HepG2 (cell line): ENCODE data around the gene LAMA5. TPM values are rescaled to one million over a fixed set of nuclear protein-coding genes. Genes with fewer than 3 reads are reported as not detected.

ENCODE experiments used
- ATAC-seq: fragments of 200-7000 bp; cut with Tn5 transposase; 3 replicates; pipeline ENCODE4 v1.9.1; 2020; ENCODE audit warnings: mild to moderate bottlenecking, moderate library complexity
- BruUV-seq: library from RNA; stranded (reverse); fragments of 400-500 nt; replicated peaks from 2 replicates; lab custom pipeline; 2021; lab: Mats Ljungman, UMichigan
- CTCF ChIA-PET: fragments of 300-600 bp; formaldehyde crosslinking; extraction: SDS; loops from one replicate; lab custom pipeline; 2021; ENCODE audit warnings: low total read pairs, inconsistent platforms, low intra/inter-chr PET ratio; lab: Yijun Ruan, JAX
- POLR2A ChIA-PET: fragments of 350-600 bp; sonication (Branson Sonifier 250); formaldehyde crosslinking; loops from one replicate; lab custom pipeline; 2020; ENCODE audit warnings: antibody characterized with exemption, inconsistent platforms; lab: Yijun Ruan, JAX
- DNase-seq: peaks from one replicate; pipeline ENCODE4 v3.0.0-alpha.2; 2015; ENCODE audit warnings: low spot score
- FAIRE-seq: peaks from 3 replicates; lab custom pipeline; 2011; peaks lifted over from hg19 to GRCh38; lab: Jason Lieb, UNC
- H2AFZ ChIP-seq: one replicate; pipeline ENCODE4 v1.6.1; 2011; ENCODE audit warnings: low read length, inconsistent platforms
- H3K27ac ChIP-seq: fragments of 300-600 bp; 3 replicates; pipeline ENCODE4 v1.8.0; 2011; ENCODE audit warnings: mixed run types, mild to moderate bottlenecking, mixed read lengths, low read length, inconsistent platforms; ENCODE audit not compliant: insufficient read depth; ENCODE audit errors: extremely low read length
- H3K27me3 ChIP-seq, 2 experiments: fragments of 200-600 bp in 1 of 2; 2 replicates in 1 of 2; 3 replicates in 1 of 2; pipeline versions ENCODE4 v1.6.0 to v1.8.0; 2011; ENCODE audit warnings: low read length in 2 of 2, mild to moderate bottlenecking in 2 of 2, moderate library complexity in 2 of 2, inconsistent platforms in 1 of 2; ENCODE audit not compliant: insufficient read depth in 2 of 2, control insufficient read depth in 1 of 2
- H3K36me3 ChIP-seq, 2 experiments: fragments of 200-600 bp in 1 of 2; replicated peaks in 1 of 2; 2 replicates in 1 of 2; 3 replicates in 1 of 2; pipeline versions ENCODE4 v1.5.1 to v1.8.0; 2011; ENCODE audit warnings: low read length in 2 of 2, inconsistent platforms in 1 of 2; ENCODE audit not compliant: insufficient read depth in 2 of 2, control insufficient read depth in 1 of 2
- H3K4me1 ChIP-seq: 2 replicates; pipeline ENCODE4 v1.5.1; 2012; ENCODE audit warnings: low read length, inconsistent platforms; ENCODE audit not compliant: insufficient read depth
- H3K4me2 ChIP-seq: 2 replicates; pipeline ENCODE4 v1.6.0; 2011; ENCODE audit warnings: low read depth, low read length, inconsistent platforms
- H3K4me3 ChIP-seq, 3 experiments: fragments of 200-600 bp in 1 of 3; sonication (generic), shearing (Covaris generic) in 1 of 3; replicated peaks in 1 of 3; 2 replicates each; pipeline ENCODE4 v1.5.1; 2011 to 2016; ENCODE audit warnings: low read length in 3 of 3, inconsistent platforms in 2 of 3, low read depth in 2 of 3, mild to moderate bottlenecking in 2 of 3, control low read depth in 1 of 3, mixed read lengths in 1 of 3; ENCODE audit not compliant: insufficient read depth in 1 of 3
- H3K79me2 ChIP-seq: one replicate; pipeline ENCODE4 v1.6.1; 2011; ENCODE audit warnings: low read length, inconsistent platforms; ENCODE audit not compliant: insufficient read depth
- H3K9ac ChIP-seq: 2 replicates; pipeline ENCODE4 v1.6.0; 2011; ENCODE audit warnings: mild to moderate bottlenecking, low read depth, low read length, inconsistent platforms; ENCODE audit not compliant: insufficient read depth
- H3K9me3 ChIP-seq: 2 replicates; pipeline ENCODE4 v1.5.1; 2012; ENCODE audit warnings: mild to moderate bottlenecking, low read length
- H4K20me1 ChIP-seq: 2 replicates; pipeline ENCODE4 v1.6.0; 2011; ENCODE audit warnings: inconsistent platforms, mild to moderate bottlenecking, low read length, moderate library complexity; ENCODE audit not compliant: insufficient read depth
- CBX5 ChIP-seq: sonication (generic); formaldehyde crosslinking; IDR thresholded peaks from 2 replicates; pipeline ENCODE4 v1.4.0; 2020; ENCODE audit warnings: missing genetic modification reagents, borderline replicate concordance
- EEA1 ChIP-seq: sonication (generic); formaldehyde crosslinking; IDR thresholded peaks from 2 replicates; pipeline ENCODE4 v1.5.1; 2020; ENCODE audit warnings: mild to moderate bottlenecking, missing genetic modification reagents, borderline replicate concordance
- FOXO4 ChIP-seq: sonication (generic); formaldehyde crosslinking; conservative IDR thresholded peaks from 2 replicates; pipeline ENCODE4 v1.8.1; 2023; ENCODE audit warnings: missing genetic modification reagents
- JDP2 ChIP-seq: sonication (generic); formaldehyde crosslinking; IDR thresholded peaks from 2 replicates; pipeline ENCODE4 v1.8.1; 2022; ENCODE audit warnings: missing genetic modification reagents, borderline replicate concordance
- KDM2A ChIP-seq: sonication (generic); formaldehyde crosslinking; IDR thresholded peaks from 2 replicates; pipeline ENCODE4 v1.4.0; 2020; ENCODE audit warnings: low read depth, missing genetic modification reagents, borderline replicate concordance
- KLF6 ChIP-seq: IDR thresholded peaks from 2 replicates; pipeline ENCODE4 v1.8.0; 2016; ENCODE audit warnings: missing biosample characterization, missing genetic modification reagents
- RAD21 ChIP-seq: fragments of 450-650 bp; formaldehyde crosslinking; IDR thresholded peaks from 2 replicates; pipeline ENCODE4 v1.5.0; 2020; ENCODE audit warnings: mild to moderate bottlenecking
- WIZ ChIP-seq: sonication (generic); formaldehyde crosslinking; IDR thresholded peaks from 2 replicates; pipeline ENCODE4 v1.5.1; 2020; ENCODE audit warnings: mild to moderate bottlenecking, missing genetic modification reagents
- ZBTB40 ChIP-seq, 2 experiments: fragments of 450-650 bp in 1 of 2; sonication (generic) in 1 of 2; formaldehyde crosslinking in 1 of 2; IDR thresholded peaks; 2 replicates each; pipeline versions ENCODE4 v1.6.1 to v1.8.0; 2016 to 2022; ENCODE audit warnings: antibody characterized with exemption in 1 of 2, mild to moderate bottlenecking in 1 of 2, missing genetic modification reagents in 1 of 2
- ZFP90 ChIP-seq: sonication (generic); formaldehyde crosslinking; IDR thresholded peaks from 2 replicates; pipeline ENCODE4 v1.8.0; 2022; ENCODE audit warnings: missing genetic modification reagents, mild to moderate bottlenecking, inconsistent platforms, borderline replicate concordance
- ZNF629 ChIP-seq: sonication (generic); formaldehyde crosslinking; conservative IDR thresholded peaks from 2 replicates; pipeline ENCODE4 v1.5.0; 2020; ENCODE audit warnings: missing genetic modification reagents
- ZNF639 ChIP-seq: conservative IDR thresholded peaks from 2 replicates; pipeline ENCODE4 v1.6.1; 2018; ENCODE audit warnings: missing genetic modification reagents
- WGBS: methylation state at CpG from one replicate; pipeline ENCODE4 v1.1.6; 2017; ENCODE audit warnings: low lambda C conversion rate; 5-methylcytosine and 5-hydroxymethylcytosine counted together
- in situ Hi-C: cut with HindIII; loops from 2 replicates; pipeline ENCODE4 v1.10.0; 2017; ENCODE audit warnings: low pct_unique_long_range_greater_than_20kb; ENCODE audit not compliant: extremely low pct_ligation_motif_present
- intact Hi-C: fragments of 100-400 bp; cut with micrococcal nuclease; formaldehyde crosslinking; loops from one replicate; pipeline ENCODE4 v1.10.0; 2022; ENCODE audit not compliant: unreplicated experiment
- polyA plus RNA-seq, 8 experiments: library from polyadenylated mRNA; depleted of rRNA in 3 of 8; stranded (reverse) in 7 of 8; unstranded in 1 of 8; fragments of >200 nt; fragmentation: Illumina TruSeq in 4 of 8; extraction: Trizol in 4 of 8; gene quantifications; 2 replicates each; pipeline versions ENCODE4 v1.2.1 to v1.2.3, GENCODE V29; 2011 to 2016; ENCODE audit warnings: low read depth in 4 of 8, missing spikeins in 1 of 8, mixed read lengths in 1 of 8; ENCODE audit not compliant: insufficient read depth in 1 of 8
- total RNA-seq, 5 experiments: library from RNA; depleted of rRNA; stranded (reverse); fragments of >200 nt; fragmentation: Illumina TruSeq; extraction: Trizol; gene quantifications; 2 replicates each; pipeline ENCODE4 v1.2.3, GENCODE V29; 2016; ENCODE audit warnings: low read depth in 1 of 5

The LAMA5 gene
- total and polyA plus RNA-seq, 2 of the 13 experiments (the other 11 are each of a cell fraction or from before 2014, with no cell fraction given), result 21.0 to 44.7 TPM

- no peaks in the 10 kb centered on the region for H4K20me1 ChIP-seq
- H3K4me1 ChIP-seq, result no peaks in the 10 kb centered on the region
- H3K9me3 ChIP-seq, result no peaks in the 10 kb centered on the region
- 95% methylated on average over 7 of the region's 7 CpGs for WGBS
- ChIA-PET POLR2A (no interaction called here), CTCF (no interaction called here)
- H3K4me3 ChIP-seq, result no peak overlapping the region
- BruUV-seq, result no TSS peak
- DNase-seq, result no peak
- H3K27ac ChIP-seq, result no peak overlapping the region
- in situ Hi-C loops (no loop called here), intact Hi-C loops (no loop called here)
- no peaks in the 10 kb centered on the region for H3K79me2 ChIP-seq
- no peak overlapping the region for H3K4me2 ChIP-seq
- H3K27me3 ChIP-seq, result no peaks in the 10 kb centered on the region
- peak; percentile 36 for FAIRE-seq
- ATAC-seq, result no peak
- H3K9ac ChIP-seq, result no peak overlapping the region
- H3K36me3 ChIP-seq, result peaks cover 60 to 85% of the 10 kb centered on the region in 2 experiments
- H2AFZ ChIP-seq, result no peak overlapping the region
- no peak for TF ChIP-seq ZBTB40 (IDR thresholded peaks at IDR 0.05)
- TF ChIP-seq ZBTB40 (CRISPR knock-in tag; IDR thresholded peaks at IDR 0.05), result no peak
- TF ChIP-seq KLF6, result no peak
- no peak for TF ChIP-seq RAD21
- no peak for TF ChIP-seq EEA1 (CRISPR knock-in tag)
- TF ChIP-seq KDM2A (CRISPR knock-in tag), result no peak
- no peak for TF ChIP-seq CBX5 (CRISPR knock-in tag)
- no peak for TF ChIP-seq ZFP90 (CRISPR knock-in tag)
- no peak for TF ChIP-seq JDP2 (CRISPR knock-in tag)
- no peak for TF ChIP-seq WIZ
- no peak for TF ChIP-seq ZNF639
- TF ChIP-seq FOXO4, result no peak
- TF ChIP-seq ZNF629 (CRISPR knock-in tag), result no peak
These were observed 85.0 kb downstream of the LAMA5 start for GRCh38 chr20:62282103-62282502.
